GM18520 (cell line): ENCODE results near the gene FBXL19.
"Not testable (repeated sequence)": the region's sequence is repeated elsewhere in the genome, so short reads cannot be mapped to it uniquely, and the experiment has no call there.

Experiments used
- ATAC-seq: cut with Tn5 transposase; IDR thresholded peaks from one replicate; pipeline ENCODE4 v1.9.1; 2021; ENCODE audit not compliant: unreplicated experiment

FBXL19 gene

DNA sequence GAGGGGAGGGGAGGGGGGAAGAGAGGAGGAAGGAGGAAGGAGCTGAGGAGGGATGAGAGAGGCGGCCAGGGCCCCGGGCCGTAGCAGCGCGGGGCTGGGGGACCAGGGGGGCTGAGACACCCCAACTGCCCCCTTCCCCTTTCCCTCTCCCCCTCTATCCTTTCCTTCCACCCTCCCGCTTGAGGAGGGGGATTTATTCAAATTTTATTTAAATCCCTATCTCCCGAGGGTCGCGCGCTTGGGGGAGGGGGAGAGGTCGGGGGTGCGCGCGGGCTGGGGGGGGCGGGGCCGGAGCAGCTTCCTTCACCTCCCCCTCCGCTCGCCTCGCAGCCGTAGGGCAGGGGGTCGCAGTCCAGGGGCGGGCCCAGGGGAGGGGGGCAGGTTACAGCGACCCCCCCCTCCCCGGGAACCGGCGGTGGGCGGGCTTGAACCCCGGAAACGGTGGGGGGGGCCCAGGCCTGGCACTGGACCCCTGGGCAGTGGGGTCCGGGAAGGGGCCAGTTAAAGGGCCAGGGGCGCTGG, at the start of gene FBXL19:
TSS of gene FBXL19 (plus strand) at position 19 of the 522 bp plus-strand sequence. CDS start 2,183 bp downstream, outside the sequence.
- no peak for ATAC-seq

DNA sequence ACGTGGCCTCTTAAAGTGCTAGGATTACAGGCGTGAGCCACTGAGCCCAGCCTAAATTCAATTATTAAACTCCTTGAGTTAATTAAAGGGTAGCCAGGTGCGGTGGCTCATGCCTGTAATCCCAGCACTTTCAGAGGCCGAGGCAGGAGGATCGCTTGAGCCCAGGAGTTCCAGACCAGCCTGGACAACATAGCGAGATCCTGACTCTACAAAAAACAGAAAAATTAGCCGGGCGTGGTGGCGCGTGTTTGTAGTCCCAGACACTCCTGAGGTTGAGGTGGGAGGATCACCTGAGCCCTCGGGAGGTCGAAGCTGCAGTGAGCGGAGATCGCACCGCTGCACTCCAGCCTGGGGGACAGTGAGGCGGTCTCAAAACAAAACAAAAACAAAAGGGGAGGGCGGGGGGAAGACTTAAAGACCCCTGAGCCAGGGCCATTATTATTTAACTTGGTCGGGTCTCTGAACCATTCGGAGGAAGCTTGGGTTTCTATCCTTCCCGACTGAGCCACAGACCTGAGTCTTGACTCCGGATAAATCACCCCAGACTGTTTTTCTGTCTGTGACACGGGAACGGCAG, 49.0 kb upstream of the FBXL19 start:
- ATAC-seq = no peak

GRCh38 chr16:30874821-30875717, 48.3 kb upstream of the FBXL19 start:
- peak; percentile 75 for ATAC-seq

- no peak for ATAC-seq
These were observed 47.2 kb upstream of the FBXL19 start for GRCh38 chr16:30875871-30876801.

DNA sequence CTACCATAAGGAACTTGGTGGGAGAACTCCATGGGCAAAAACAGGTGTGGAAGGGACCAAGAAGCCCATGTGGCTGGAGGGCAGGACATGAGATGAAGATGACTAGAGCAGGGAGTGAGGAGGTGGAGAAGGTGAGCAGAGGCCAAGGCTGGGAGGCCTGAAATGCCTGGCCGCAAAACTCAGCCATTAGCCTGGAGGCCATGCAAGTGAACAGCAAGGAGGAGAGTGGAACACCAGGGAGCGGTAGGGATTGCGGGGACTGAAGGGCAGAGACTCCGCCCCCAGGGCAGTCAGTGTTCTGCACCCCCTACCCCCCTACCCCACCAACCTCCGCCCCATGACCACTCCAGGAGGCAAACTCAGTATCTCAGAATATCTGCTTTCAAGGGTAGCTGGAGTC, 46.5 kb upstream of the FBXL19 start:
- ATAC-seq = no peak

GRCh38 chr16:30882429-30883310, 40.7 kb upstream of the FBXL19 start:
- ATAC-seq = no peak

DNA sequence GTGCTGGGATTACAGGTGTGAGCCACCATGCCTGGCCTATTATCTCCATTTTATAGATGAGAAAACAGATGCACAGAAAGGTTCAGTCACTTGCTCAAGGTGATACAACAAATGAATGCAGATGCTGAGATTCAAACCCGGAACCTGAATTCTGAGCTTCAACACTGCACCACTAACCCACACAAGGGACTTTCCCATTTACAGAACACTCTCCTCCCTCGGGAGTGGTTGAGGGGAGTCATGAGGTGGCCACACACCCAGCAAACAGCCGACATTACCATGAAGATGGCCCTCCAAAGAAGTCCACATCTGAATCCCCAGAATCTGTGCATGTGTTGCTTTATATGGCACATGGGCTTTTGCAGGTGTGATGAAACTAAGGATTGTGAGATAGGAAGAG, 38.6 kb upstream of the FBXL19 start:
- ATAC-seq = no peak

- no peak for ATAC-seq
These were observed 38.2 kb upstream of the FBXL19 start for GRCh38 chr16:30885196-30885595.

GRCh38 chr16:30886145-30886544, 37.2 kb upstream of the FBXL19 start:
- ATAC-seq = no peak

- ATAC-seq = no peak
These were observed 35.4 kb upstream of the FBXL19 start for GRCh38 chr16:30887927-30888326.

DNA sequence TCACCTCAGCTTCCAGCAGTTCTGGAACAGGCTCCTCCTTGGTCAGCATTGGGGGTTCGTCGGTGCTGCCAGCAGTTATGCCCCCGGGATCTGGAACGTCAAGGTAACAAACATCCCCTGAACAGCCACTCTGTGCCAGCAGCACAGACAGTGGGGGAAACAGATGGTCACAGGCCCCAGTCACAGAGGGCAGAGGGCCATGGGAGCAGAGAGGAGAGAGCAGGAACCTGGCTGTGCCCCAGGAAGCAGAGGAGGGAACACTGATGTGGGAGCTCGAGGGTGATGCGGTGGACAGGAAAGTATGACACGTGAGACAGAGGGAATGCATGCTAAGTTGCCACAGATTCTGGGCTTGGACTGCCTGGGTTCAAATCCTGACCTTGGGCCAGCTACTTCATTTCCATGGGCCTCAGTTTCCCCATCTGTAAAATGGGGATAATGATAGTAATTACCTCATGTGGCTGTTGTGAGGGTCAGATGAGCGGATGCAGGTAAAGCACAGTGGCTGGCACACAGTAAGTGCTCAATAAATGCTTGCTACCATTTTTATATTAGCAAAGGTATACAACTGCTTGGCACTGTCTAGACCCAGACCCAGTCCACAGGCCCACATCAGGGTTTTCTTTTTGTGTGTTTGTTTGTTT, 34.4 kb upstream of the FBXL19 start:
- no peak for ATAC-seq

GRCh38 chr16:30889721-30890120, 33.7 kb upstream of the FBXL19 start:
- no peak for ATAC-seq

DNA sequence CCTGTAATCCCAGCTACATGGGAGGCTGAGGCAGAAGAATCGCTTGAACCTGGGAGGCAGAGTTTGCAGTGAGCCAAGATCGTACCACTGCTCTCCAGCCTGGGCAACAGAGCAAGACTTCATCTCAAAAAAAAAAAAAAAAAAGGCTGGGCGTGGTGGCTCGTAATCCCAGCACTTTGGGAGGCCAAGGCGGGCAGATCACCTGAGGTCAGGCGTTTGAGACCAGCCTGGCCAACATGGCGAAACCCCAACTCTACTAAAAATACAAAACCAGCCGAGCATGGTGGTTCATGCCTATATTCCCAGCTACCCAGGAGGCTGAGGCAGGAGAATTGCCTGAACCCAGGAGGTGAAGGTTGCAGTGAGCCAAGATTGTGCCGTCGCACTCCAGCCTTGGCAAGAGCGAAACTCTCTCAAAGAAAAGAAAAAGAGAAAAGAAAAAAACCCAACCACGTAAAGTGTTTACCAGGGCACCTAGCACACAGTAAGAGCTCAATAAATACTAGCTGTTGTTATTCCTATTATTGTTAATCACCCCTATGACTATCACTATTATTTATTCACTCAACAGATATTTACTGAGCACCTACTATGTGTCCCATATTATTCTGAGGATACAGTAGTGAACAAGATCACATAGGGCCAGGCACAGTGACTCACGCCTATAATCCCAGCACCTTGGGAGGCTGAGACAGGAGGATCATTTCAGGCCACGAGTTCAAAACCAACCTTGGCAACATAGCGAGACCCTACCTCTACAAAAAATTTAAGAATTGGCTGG, 32.1 kb upstream of the FBXL19 start:
- ATAC-seq = not testable (repeated sequence)

DNA sequence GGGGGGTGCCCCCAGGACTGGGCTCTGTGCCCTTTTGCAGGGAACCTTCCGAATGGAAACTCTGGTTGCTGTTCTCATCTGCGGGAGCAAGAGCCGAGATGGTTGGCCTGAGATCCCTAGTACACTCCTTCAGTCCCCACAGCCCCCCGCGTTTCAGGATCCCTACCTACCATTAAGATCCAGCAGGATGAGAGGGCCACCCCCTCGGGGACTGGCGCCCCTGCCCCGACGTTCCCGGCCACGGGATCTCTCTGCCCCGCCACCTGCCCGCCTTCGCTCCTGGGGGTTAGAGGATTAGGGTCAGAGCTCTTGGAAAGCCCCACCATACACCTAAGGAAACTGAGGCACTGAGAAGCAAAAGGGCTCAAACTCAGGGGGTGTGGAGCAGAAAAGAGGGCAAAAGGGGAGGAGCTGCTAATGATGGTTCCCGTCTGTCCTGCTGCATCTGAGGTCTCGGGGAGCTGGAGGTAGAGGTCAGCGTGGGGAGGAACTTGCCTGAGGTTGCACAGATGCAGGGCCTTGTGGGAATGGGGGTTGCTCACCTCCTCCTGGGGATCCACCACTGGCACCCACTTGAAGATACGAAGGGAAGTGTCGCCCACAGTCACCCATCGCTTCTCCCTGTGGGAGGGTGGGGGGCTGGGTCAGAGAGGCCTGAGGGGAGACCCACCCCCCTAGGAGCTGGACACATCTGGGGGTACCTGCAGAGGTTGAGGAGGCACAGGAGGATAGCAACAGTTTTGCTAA, 30.5 kb upstream of the FBXL19 start:
- no peak for ATAC-seq

- no peak for ATAC-seq
These were observed 30.0 kb upstream of the FBXL19 start for GRCh38 chr16:30893417-30893743.

- ATAC-seq = peak; percentile 87
These were observed 29.4 kb upstream of the FBXL19 start, which contains the start of gene BCL7C for GRCh38 chr16:30893744-30894539. BCL7C (minus strand) TSS chr16:30894077; CDS start chr16:30893944, 133 bp downstream.
